Measurements from ENCODE around the gene CENPP. TPM values are rescaled to one million over a fixed set of nuclear protein-coding genes. Genes with fewer than 3 reads are reported as not detected.
"Not testable (repeated sequence)": the region's sequence is repeated elsewhere in the genome, so short reads cannot be mapped to it uniquely, and the experiment has no call there.

Gene CENPP
- total RNA-seq, 1 experiment from 2014 or later = 5.8 TPM

- DNase-seq (ENCODE audit: low spot score) = no peak
Measured at GRCh38 chr9:92592946-92593861, 267.5 kb downstream of the CENPP start.

GRCh38 chr9:92595075-92595474 is 269.3 kb downstream of the CENPP start:
- DNase-seq (ENCODE audit: low spot score) = not testable (repeated sequence)

- no peak for DNase-seq (ENCODE audit: low spot score)
Measured at GRCh38 chr9:92595930-92596329, 270.2 kb downstream of the CENPP start.

GRCh38 chr9:92598382-92598781 is 272.6 kb downstream of the CENPP start:
- no peak for DNase-seq (ENCODE audit: low spot score)

GRCh38 chr9:92599938-92600461 is 274.2 kb downstream of the CENPP start:
- DNase-seq (ENCODE audit: low spot score) = no peak

- DNase-seq (ENCODE audit: low spot score) = no peak
Measured at GRCh38 chr9:92600462-92601261, 274.9 kb downstream of the CENPP start.

- no peak for DNase-seq (ENCODE audit: low spot score)
Measured at GRCh38 chr9:92601451-92601850, 275.7 kb downstream of the CENPP start.

GRCh38 chr9:92602413-92602812 is 276.7 kb downstream of the CENPP start:
- no peak for DNase-seq (ENCODE audit: low spot score)

- DNase-seq (ENCODE audit: low spot score) = no peak
Measured at GRCh38 chr9:92603100-92603499, 277.3 kb downstream of the CENPP start.

- DNase-seq (ENCODE audit: low spot score) = no peak
Measured at GRCh38 chr9:92603990-92604389, 278.2 kb downstream of the CENPP start.

GRCh38 chr9:92605224-92605623 is 279.5 kb downstream of the CENPP start:
- no peak for DNase-seq (ENCODE audit: low spot score)

GRCh38 chr9:92607088-92607487 is 281.3 kb downstream of the CENPP start:
- DNase-seq (ENCODE audit: low spot score) = no peak

GRCh38 chr9:92607773-92608172 is 282.0 kb downstream of the CENPP start:
- DNase-seq (ENCODE audit: low spot score) = no peak

GRCh38 chr9:92608241-92608908 is 282.6 kb downstream of the CENPP start:
- no peak for DNase-seq (ENCODE audit: low spot score)

- no peak for DNase-seq (ENCODE audit: low spot score)
Measured at GRCh38 chr9:92608909-92609445, 283.2 kb downstream of the CENPP start.

- DNase-seq (ENCODE audit: low spot score) = no peak
Measured at GRCh38 chr9:92610470-92611420, 285.0 kb downstream of the CENPP start.

GRCh38 chr9:92611621-92612285 is 286.0 kb downstream of the CENPP start:
- no peak for DNase-seq (ENCODE audit: low spot score)

GRCh38 chr9:92612292-92612691 is 286.5 kb downstream of the CENPP start:
- no peak for DNase-seq (ENCODE audit: low spot score)

GRCh38 chr9:92612816-92613215 is 287.1 kb downstream of the CENPP start:
- DNase-seq (ENCODE audit: low spot score) = no peak
